Occipital lobe (tissue), 2 donors: ENCODE data around the gene DGKB. TPM values are rescaled to one million over a fixed set of nuclear protein-coding genes. Genes with fewer than 3 reads are reported as not detected.

ENCODE experiments used
- DNase-seq: peaks from one replicate; lab custom pipeline; 2025; lab: John Stamatoyannopoulos, UW
- total RNA-seq: library from RNA; depleted of rRNA; stranded (reverse); fragments of >200 nt; gene quantifications from one replicate; pipeline ENCODE4 v1.2.3, GENCODE V29; 2014

The DGKB gene
- total RNA-seq, 1 donor from 2014 or later: 6.6 TPM

GRCh38 chr7:14821757-14822480, 80.6 kb downstream of the DGKB start:
- no peak for DNase-seq

DNA sequence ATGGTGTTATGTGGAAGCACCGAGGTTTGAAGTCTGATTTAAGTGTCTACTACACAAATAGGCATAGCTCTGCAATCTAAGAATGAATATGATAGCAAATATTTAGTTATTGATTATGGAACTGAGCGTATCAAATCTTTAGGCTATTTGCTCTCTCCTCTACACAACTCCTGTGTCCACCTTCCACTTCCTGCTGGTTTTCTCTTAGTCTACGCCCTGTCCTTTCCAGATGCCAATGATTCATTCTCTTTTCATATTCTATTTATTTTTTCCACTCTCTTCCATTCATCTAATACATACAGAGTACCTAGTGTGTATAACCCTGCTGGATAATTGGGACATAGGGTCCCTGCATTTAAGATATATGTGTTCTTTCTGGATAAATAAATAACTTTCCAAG, 83.7 kb downstream of the DGKB start:
- no peak for DNase-seq

- DNase-seq: no peak
Observed at GRCh38 chr7:14817829-14818614, 84.5 kb downstream of the DGKB start.

- no peak for DNase-seq
Observed at GRCh38 chr7:14807507-14807906, 95.0 kb downstream of the DGKB start.

GRCh38 chr7:14806891-14807290, 95.7 kb downstream of the DGKB start:
- DNase-seq: no peak

DNA sequence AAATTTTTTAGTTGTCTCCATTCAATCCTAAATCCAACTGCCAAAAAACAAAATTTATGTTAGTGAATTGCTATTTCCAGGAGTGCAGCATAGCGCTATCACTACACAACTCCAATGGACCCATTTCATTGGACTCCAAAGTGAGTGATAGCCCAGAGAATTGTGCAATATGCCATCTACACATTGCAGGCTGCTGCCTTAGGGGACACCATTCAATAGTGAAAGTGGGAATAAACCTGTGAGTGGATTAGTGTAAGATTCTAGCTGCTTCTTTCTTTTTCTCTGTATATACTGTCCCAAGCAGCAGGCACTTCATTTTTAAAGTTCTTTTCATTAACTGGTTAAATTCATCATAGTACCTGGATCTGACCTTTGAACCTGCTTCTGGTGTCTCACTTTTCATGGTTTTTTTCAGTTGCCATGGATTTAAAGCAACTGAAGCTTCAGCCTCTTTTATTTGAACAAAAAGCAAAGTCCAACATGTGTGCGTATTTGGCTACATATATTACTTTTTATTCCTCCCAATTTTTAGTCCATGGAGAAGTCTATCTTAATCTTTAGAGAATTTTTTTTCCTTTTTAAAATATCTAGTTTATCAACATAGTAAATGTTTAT, 97.3 kb downstream of the DGKB start:
- DNase-seq: no peak

DNA sequence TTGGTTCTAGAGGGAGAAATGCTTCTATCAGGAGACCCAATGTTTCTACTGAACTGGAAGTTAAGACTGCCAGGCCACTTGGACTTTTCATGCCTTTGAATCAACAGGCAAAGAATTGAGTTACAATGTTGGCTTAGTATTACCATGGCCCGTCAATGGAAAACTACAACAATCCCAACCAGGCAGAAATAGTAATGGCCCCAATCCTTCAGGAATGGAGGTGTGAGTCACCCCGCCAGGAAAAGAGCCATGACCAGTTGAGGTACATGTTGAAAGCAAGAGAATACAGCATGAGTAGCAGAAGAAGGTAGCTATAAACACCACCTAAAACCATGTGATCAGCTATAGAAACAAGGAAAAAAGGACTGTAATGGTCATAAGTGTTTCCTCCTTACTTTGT, 101.9 kb downstream of the DGKB start:
- DNase-seq: no peak

GRCh38 chr7:14793151-14793550, 109.4 kb downstream of the DGKB start:
- DNase-seq: no peak

- no peak for DNase-seq
Observed at GRCh38 chr7:14787551-14787950, 115.0 kb downstream of the DGKB start.

- no peak for DNase-seq
Observed at GRCh38 chr7:14786314-14786895, 116.1 kb downstream of the DGKB start.

DNA sequence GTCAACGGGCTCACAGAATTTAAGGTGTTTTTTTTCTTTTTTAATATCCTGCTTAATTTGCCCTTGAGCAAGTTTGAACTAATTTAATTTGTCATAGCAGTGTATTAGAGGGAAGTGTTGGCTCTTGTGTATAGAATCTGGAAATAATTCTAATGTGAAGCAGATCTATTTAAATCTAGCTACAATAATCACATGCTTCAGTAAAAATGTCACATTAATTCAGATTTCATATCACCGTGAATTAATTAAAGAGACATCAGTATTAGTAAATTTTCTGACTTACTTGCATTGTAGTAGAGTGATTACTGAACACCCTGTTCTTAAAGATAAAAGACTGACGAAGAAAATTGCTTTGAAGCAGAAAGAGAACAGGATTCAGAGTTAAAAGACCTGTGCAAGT, 124.7 kb downstream of the DGKB start:
- DNase-seq: no peak

- DNase-seq: no peak
Observed at GRCh38 chr7:14776266-14776665, 126.3 kb downstream of the DGKB start.

GRCh38 chr7:14773729-14774271, 128.8 kb downstream of the DGKB start:
- DNase-seq: no peak

DNA sequence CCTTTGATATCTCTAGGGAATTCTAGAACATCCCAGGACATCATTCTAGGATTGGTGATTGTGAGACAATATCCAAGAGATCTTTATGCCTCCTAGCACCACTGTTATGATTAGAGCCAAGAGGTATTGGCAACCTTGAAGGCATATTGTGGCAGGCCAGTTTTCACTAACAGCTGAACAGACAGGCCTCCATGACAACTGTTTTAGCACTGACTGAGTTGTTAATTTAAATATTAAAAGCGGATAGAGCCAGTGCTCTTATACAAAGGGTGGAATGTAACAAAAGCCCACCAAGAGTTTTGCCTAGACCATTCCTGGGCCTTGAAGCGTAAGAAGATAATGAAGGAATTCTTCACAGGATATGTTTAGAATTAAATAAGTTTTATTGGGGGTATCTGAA, 131.9 kb downstream of the DGKB start:
- DNase-seq: no peak

DNA sequence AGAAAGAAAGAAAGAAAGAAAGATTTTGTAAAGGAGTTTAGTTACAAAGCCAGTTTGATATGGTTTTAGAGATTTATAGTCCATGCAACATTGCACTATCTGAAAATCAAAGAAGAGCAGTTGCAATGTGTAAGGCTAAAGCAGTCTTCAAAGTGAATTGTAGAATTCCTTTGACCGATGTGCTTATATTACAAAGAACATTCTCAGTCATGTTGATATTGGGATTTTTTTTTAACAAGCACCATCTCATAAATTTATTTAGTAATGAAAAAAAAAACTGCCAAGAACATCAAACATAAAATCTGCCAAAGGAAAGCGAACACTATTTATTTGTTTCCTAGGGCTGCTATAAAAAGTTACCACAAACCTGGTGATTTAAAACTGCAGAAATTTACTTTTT, 133.3 kb downstream of the DGKB start:
- DNase-seq: no peak

GRCh38 chr7:14767716-14768425, 134.7 kb downstream of the DGKB start:
- no peak for DNase-seq

DNA sequence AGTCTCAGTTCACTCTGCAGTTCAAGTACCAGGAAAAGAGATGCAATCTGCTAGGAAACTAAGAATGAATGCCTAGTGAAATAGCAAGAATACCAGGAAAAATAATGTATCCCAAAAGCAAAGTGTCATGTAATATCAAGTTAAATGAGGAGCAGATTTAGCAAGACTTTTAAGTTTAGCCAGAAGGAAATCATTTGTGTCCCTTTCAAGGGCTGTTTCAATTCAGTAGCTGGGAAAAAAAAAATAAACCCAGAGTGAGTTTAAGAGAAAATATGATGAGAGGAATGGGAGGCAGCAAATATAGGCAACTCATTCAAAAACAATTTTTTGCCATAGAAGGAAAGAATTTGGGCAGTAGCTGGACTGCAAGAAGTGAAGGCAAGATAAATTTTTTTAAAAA, 135.8 kb downstream of the DGKB start:
- DNase-seq: no peak

GRCh38 chr7:14765731-14766130, 136.8 kb downstream of the DGKB start:
- no peak for DNase-seq

DNA sequence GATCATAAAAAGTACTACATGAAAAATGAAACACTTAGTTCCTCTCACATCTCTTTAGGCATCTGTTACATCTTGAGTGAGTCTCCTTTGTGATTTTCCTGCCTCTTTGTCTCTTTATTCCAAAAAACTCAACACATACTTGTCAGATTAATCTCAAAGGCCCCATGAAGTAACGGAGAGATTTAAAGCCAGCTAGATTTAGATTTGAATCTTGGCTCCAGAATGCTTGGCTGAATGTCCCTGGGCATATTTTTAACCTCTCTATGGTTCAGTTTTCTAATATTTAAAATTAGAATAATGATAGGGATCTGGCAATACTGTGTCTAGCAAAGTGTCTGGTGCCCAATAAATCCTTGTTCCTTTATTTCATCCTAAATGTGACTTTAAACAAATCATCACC, 140.0 kb downstream of the DGKB start:
- no peak for DNase-seq

GRCh38 chr7:14761510-14762296, 140.8 kb downstream of the DGKB start:
- DNase-seq: peak; percentile 46
